ENCODE results near the gene RFWD3. TPM values are rescaled to one million over a fixed set of nuclear protein-coding genes. Genes with fewer than 3 reads are reported as not detected.

The RFWD3 gene
- total and polyA plus RNA-seq, 9 donors, result 9.5 to 16.1 (median 11.8) TPM

Other genes with a start within 250 kb of the RFWD3 start
- gene CLEC18B, start 245.4 kb downstream of the RFWD3 start, total RNA-seq, result 2.0 TPM
- gene CLEC18B, start 245.4 kb downstream of the RFWD3 start, polyA plus RNA-seq (ENCODE audit: insufficient read depth in 1 of 8, insufficient read length in 8 of 8, low replicate concordance in 1 of 8), result 1 to 10 TPM in 6 of 8 donors, under 1 TPM in 1, not detected in 1; 0.95 to 3.1 (median 1.6) TPM
- 84.4 TPM for gene GLG1, start 59.8 kb downstream of the RFWD3 start, total RNA-seq
- 100 to 1,000 TPM in 6 of 8 donors, 10 to 100 TPM in 2; 90.5 to 144 (median 123) TPM for gene GLG1, start 59.8 kb downstream of the RFWD3 start, polyA plus RNA-seq (ENCODE audit: insufficient read depth in 1 of 8, insufficient read length in 8 of 8, low replicate concordance in 1 of 8)
- gene MLKL, start 34.0 kb upstream of the RFWD3 start, total RNA-seq, result 3.5 TPM
- 1 to 10 TPM; 2.0 to 3.8 (median 2.5) TPM for gene MLKL, start 34.0 kb upstream of the RFWD3 start, polyA plus RNA-seq (ENCODE audit: insufficient read depth in 1 of 8, insufficient read length in 8 of 8, low replicate concordance in 1 of 8)
- gene FA2H, start 107.9 kb upstream of the RFWD3 start, total RNA-seq, result 0.09 TPM
- 1 to 10 TPM in 1 of 8 donors, under 1 TPM in 3, not detected in 4; 0.10 to 1.9 (median 0.44) TPM for gene FA2H, start 107.9 kb upstream of the RFWD3 start, polyA plus RNA-seq (ENCODE audit: insufficient read depth in 1 of 8, insufficient read length in 8 of 8, low replicate concordance in 1 of 8)